Measurements from ENCODE around the gene SUPT5H.

Gene SUPT5H

DNA sequence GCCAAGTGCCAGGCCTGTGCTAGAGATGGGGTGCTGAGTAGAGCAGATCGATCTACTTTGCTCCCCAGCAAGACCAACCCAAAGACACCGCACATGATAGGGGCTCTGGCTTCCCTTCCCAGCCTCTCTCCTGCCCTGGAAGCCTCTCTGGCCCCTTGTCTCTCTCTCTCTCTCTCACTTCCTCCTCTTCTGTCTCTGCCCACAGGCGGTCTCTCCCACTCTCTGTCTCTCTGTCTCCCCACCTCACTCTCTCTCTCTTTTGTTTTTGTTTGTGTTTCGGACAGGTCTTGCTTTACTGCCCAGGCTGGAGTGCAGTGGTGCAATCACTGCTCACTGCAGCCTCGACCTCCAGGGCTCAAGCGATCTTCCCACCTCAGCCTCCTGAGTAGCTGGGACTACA, 70.9 kb downstream of the SUPT5H start:
- no peak for DNase-seq (ENCODE audit: low read depth)
- TF ChIP-seq MYC (IDR thresholded peaks at IDR 0.05; ENCODE audit: low read depth, low read length) = no peak
- no peak overlapping the region for H3K4me3 ChIP-seq (ENCODE audit: low read depth, low read length)

DNA sequence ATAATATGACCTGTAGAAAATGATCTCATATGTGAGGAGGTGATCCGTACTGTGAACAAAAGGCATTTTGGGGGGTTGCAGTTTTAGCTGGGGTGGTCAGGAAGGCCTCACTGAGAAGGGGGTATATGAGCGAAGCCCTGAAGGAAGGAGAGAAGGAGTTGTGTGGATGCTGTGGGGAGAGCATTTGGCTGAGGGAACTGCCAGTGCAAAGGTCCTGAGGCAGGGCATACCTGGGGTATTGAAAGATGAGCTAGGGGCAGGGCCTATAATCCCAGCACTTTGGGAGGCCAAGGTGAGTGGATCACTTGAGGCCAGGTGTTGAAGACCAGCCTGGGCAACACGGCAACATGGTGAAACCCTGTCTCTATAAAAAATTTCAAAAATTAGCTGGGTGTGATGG, 72.0 kb downstream of the SUPT5H start:
- TF ChIP-seq, protein P1, sequence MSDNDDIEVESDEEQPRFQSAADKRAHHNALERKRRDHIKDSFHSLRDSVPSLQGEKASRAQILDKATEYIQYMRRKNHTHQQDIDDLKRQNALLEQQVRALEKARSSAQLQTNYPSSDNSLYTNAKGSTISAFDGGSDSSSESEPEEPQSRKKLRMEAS (IDR thresholded peaks at IDR 0.05; ENCODE audit: low read depth, low read length) = no peak
- TF ChIP-seq, protein P2, sequence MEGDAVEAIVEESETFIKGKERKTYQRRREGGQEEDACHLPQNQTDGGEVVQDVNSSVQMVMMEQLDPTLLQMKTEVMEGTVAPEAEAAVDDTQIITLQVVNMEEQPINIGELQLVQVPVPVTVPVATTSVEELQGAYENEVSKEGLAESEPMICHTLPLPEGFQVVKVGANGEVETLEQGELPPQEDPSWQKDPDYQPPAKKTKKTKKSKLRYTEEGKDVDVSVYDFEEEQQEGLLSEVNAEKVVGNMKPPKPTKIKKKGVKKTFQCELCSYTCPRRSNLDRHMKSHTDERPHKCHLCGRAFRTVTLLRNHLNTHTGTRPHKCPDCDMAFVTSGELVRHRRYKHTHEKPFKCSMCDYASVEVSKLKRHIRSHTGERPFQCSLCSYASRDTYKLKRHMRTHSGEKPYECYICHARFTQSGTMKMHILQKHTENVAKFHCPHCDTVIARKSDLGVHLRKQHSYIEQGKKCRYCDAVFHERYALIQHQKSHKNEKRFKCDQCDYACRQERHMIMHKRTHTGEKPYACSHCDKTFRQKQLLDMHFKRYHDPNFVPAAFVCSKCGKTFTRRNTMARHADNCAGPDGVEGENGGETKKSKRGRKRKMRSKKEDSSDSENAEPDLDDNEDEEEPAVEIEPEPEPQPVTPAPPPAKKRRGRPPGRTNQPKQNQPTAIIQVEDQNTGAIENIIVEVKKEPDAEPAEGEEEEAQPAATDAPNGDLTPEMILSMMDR (IDR thresholded peaks at IDR 0.05; ENCODE audit: low read depth, low read length) = no peak
- TF ChIP-seq MYC (IDR thresholded peaks at IDR 0.05; ENCODE audit: low read depth, low read length) (no peak), POLR2A (IDR thresholded peaks at IDR 0.05; ENCODE audit: extremely low read depth, insufficient read length) (no peak)

DNA sequence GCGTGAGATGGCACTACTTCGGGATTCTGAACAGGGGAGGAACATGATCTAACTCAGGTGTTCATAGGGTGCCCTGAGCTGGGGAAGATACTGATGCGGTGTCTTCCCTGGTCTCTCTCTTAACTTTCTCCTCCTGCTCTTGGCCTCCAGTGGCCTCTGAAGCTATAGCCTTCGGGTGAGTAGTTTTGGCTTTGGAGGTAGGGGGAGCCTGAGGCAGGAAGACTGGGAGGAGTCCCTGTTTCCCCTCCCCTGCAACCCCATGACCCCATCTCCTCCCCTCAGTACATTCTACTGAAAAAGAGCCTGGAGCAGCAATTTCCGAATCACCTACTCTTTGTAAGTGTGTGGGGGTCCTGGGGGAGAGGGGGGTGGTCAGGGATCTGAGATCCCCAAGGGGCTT, 73.1 kb downstream of the SUPT5H start:
- H3K4me3 ChIP-seq (ENCODE audit: low read depth, low read length) = no peak overlapping the region
- DNase-seq (ENCODE audit: low read depth) = no peak
- TF ChIP-seq MYC (IDR thresholded peaks at IDR 0.05; ENCODE audit: low read depth, low read length) = no peak
- TF ChIP-seq, protein P2 (IDR thresholded peaks at IDR 0.05; ENCODE audit: low read depth, low read length) = no peak
- no peak for TF ChIP-seq POLR2A (IDR thresholded peaks at IDR 0.05; ENCODE audit: extremely low read depth, insufficient read length)
- TF ChIP-seq, protein P1 (IDR thresholded peaks at IDR 0.05; ENCODE audit: low read depth, low read length) = no peak

More for the DNA sequence above, 72.0 kb downstream of the SUPT5H start:
- no peak overlapping the region for H3K4me3 ChIP-seq (ENCODE audit: low read depth, low read length)
- no peak for DNase-seq (ENCODE audit: low read depth)

DNA sequence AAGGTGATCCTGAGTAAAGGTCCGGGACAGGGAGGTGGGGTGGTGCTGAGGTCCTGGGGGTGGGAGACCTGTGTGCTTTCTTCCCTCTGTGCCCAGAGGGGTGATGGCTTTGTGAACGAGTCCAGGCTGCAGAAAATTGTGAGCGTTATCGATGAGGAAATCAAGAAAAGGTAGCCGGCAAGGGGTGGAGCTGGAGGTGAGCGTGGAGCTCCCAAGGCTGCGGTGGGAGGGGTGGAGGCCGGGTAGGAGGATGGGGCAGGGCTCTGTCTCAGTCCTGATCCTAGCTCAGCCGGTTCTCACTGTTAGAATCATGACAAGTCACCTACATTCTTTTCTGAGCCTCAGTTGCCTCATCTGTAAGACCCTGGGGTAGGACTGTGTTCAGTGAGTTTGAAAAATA, 73.6 kb downstream of the SUPT5H start:
- DNase-seq (ENCODE audit: low read depth) = no peak

DNA sequence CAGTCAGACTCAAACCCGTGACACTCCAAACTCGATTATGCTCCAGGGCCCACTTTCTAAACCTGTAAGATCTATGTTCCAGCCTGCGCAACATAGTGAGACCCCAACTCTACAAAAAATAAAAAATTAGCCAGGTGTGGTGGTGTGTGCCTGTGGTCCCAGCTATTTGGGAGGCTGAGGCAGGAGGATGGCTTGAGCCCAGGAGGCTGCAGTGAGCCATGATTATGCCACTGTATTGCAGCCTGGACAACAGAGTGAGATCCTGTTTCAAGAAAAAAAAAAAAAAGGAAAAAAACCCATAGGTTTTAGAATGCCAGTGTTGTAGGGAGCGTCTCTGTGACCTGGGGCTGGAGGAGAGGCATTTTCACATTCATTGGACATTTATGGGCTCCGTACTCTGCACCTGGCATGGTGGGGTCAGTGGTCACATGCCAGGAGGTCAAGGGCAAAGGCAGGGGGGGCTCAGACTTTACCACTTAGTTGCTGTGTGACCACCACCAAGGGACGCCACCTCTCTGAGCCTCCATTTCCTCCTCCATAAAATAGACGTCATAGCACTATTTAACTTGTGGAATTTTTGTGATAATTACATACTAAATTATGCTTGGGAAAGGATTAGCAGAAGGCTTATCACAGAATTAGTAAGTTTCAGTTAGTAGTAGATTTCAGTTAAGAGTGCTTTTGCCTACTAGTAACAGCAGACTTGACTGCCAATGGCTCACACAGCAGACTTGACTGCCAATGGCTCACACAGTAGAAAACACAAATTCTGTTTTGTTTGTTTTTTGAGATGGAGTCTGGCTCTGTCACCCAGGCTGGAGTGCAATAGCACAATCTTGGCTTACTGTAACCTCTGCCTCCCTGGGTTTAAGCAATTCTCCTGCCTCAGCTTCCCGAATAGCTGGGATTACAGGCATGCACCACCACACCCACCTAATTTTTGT, 75.4 kb downstream of the SUPT5H start:
- no peak overlapping the region for H3K4me3 ChIP-seq (ENCODE audit: low read depth, low read length)
- TF ChIP-seq POLR2A (IDR thresholded peaks at IDR 0.05; ENCODE audit: extremely low read depth, insufficient read length) = no peak
- TF ChIP-seq MYC (IDR thresholded peaks at IDR 0.05; ENCODE audit: low read depth, low read length) = no peak
- TF ChIP-seq, protein P1 (IDR thresholded peaks at IDR 0.05; ENCODE audit: low read depth, low read length) = no peak
- TF ChIP-seq, protein P2 (IDR thresholded peaks at IDR 0.05; ENCODE audit: low read depth, low read length) = no peak
- DNase-seq (ENCODE audit: low read depth) = no peak

More for the DNA sequence above, 73.6 kb downstream of the SUPT5H start:
- H3K4me3 ChIP-seq (ENCODE audit: low read depth, low read length) = no peak overlapping the region
- TF ChIP-seq, protein P2 (IDR thresholded peaks at IDR 0.05; ENCODE audit: low read depth, low read length) = no peak
- TF ChIP-seq MYC (IDR thresholded peaks at IDR 0.05; ENCODE audit: low read depth, low read length) = no peak
- TF ChIP-seq, protein P1 (IDR thresholded peaks at IDR 0.05; ENCODE audit: low read depth, low read length) = no peak
- TF ChIP-seq POLR2A (IDR thresholded peaks at IDR 0.05; ENCODE audit: extremely low read depth, insufficient read length) = no peak

DNA sequence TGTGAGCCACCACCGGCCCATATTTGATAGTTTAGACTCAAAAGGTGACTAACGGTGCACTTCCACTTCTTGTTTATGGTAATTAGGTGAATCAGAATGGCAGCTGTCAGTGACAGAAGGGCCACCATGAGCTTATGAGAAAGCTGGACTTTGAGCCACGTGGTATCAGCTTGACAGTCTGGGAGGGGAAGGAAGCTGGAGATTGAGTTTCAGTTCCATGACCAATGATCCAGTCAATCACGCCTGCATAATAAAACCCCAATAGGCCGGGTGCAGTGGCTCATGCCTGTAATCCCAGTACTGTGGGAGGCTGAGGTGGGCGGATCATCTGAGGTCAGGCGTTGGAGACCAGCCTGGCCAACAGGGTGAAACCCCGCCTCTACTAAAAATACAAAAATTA, 79.1 kb downstream of the SUPT5H start:
- TF ChIP-seq, protein P2 (IDR thresholded peaks at IDR 0.05; ENCODE audit: low read depth, low read length) = no peak
- TF ChIP-seq, protein P1 (IDR thresholded peaks at IDR 0.05; ENCODE audit: low read depth, low read length) = no peak
- TF ChIP-seq POLR2A (IDR thresholded peaks at IDR 0.05; ENCODE audit: extremely low read depth, insufficient read length) (no peak), MYC (IDR thresholded peaks at IDR 0.05; ENCODE audit: low read depth, low read length) (no peak)
- H3K4me3 ChIP-seq (ENCODE audit: low read depth, low read length) = no peak overlapping the region
- DNase-seq (ENCODE audit: low read depth) = no peak
